ENCODE results near the gene ATP13A4.

DNA sequence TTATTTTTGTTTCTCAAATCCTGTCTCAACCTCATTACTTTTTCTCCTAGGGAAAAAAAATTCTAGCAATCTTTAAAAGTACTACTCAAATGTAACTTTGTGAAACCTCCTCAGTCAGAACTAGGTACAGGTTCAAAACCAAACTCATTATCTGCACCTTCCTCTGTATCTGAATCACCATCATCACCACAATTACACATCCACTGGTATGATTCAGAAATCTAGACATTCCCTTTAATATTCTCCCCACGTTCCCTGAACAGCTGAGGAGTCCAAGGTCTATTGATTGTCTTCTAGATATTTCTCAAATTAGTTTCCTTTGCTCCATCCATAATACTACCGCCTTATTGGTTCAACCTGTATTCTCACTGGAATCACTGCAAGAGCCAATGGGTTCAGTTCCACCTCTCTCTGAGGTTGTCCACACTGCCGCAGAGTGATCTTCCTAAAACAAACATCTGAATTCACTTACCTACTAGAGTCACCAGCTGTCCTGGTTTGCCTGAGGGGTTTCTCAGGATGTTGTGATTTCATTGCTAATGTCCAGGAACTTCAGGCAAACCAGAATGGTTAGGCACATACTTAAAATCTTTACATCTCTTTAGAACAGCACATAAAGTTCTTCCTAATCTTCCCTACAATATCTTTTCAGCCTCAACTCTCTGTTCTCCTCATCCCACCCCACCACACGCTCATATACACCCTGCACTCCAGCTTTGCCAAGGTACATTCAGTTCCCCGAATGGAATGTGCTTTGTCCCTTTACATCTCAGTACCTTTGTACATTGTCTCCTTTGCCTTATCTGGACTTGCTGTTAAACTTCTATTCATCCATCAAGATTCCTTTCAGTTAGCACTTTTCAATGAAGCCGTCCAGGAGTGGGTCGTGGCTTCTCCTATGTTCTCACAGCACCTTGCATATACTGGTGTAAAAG lies 24.2 kb downstream of the ATP13A4 start:
- TF ChIP-seq, protein P1, sequence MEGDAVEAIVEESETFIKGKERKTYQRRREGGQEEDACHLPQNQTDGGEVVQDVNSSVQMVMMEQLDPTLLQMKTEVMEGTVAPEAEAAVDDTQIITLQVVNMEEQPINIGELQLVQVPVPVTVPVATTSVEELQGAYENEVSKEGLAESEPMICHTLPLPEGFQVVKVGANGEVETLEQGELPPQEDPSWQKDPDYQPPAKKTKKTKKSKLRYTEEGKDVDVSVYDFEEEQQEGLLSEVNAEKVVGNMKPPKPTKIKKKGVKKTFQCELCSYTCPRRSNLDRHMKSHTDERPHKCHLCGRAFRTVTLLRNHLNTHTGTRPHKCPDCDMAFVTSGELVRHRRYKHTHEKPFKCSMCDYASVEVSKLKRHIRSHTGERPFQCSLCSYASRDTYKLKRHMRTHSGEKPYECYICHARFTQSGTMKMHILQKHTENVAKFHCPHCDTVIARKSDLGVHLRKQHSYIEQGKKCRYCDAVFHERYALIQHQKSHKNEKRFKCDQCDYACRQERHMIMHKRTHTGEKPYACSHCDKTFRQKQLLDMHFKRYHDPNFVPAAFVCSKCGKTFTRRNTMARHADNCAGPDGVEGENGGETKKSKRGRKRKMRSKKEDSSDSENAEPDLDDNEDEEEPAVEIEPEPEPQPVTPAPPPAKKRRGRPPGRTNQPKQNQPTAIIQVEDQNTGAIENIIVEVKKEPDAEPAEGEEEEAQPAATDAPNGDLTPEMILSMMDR (IDR thresholded peaks at IDR 0.05; ENCODE audit: poor library complexity), result no peak
- no peak for TF ChIP-seq EZH2 (IDR thresholded peaks at IDR 0.05; ENCODE audit: borderline replicate concordance)
- no peak for TF ChIP-seq EZH2phosphoT487 (IDR thresholded peaks at IDR 0.05; ENCODE audit: low read depth, severe bottlenecking, unreplicated experiment)

Measured in hepatocyte (in vitro differentiated cells).